Cardiac muscle cell (in vitro differentiated cells and primary cell): ENCODE data around the gene PPP1R1C. TPM values are rescaled to one million over a fixed set of nuclear protein-coding genes. Genes with fewer than 3 reads are reported as not detected.

ENCODE experiments used
- DNase-seq, 2 donors: peaks; one replicate each; pipeline versions ENCODE4 v3.0.0 to v3.0.0-alpha.2; 2010 to 2017; ENCODE audit warnings: low read depth in 1 of 2, low spot score in 1 of 2
- H3K27ac ChIP-seq: fragments of 200-600 bp; sonication (generic); 2 replicates; pipeline ENCODE4 v1.5.1; 2016
- H3K27me3 ChIP-seq: fragments of 200-600 bp; sonication (generic); 2 replicates; pipeline ENCODE4 v1.6.0; 2016; ENCODE audit warnings: control low read depth
- H3K36me3 ChIP-seq: fragments of 200-600 bp; sonication (generic); 2 replicates; pipeline ENCODE4 v1.5.1; 2016; ENCODE audit warnings: control low read depth
- H3K4me1 ChIP-seq: fragments of 200-600 bp; sonication (generic); 2 replicates; pipeline ENCODE4 v1.8.1; 2017; ENCODE audit warnings: low read depth, mild to moderate bottlenecking, mixed run types
- H3K4me3 ChIP-seq: fragments of 200-600 bp; sonication (generic); 2 replicates; pipeline ENCODE4 v1.5.1; 2016; ENCODE audit warnings: mild to moderate bottlenecking
- H3K9me3 ChIP-seq: fragments of 200-600 bp; sonication (generic); 2 replicates; pipeline ENCODE4 v1.5.1; 2017; ENCODE audit warnings: low read depth, mild to moderate bottlenecking, control low read depth
- polyA plus RNA-seq: library from polyadenylated mRNA; unstranded; fragments of >200 nt; fragmentation: Nextera tagmentation; extraction: Ambion mirVana; gene quantifications from 2 replicates; pipeline ENCODE4 v1.2.1, GENCODE V29; 2016
- total RNA-seq: library from RNA; depleted of rRNA; stranded (reverse); fragments of >200 nt; gene quantifications from 2 replicates; pipeline ENCODE4 v1.2.3, GENCODE V29; 2016
- TF ChIP-seq, protein P1 (sequence below): IDR thresholded peaks from 2 replicates; pipeline ENCODE4 v1.5.1; 2012; ENCODE audit warnings: low read depth, mild to moderate bottlenecking, low read length

PPP1R1C gene
- total and polyA plus RNA-seq, 2 experiments from 2014 or later = 8.6 to 12.1 TPM

DNA sequence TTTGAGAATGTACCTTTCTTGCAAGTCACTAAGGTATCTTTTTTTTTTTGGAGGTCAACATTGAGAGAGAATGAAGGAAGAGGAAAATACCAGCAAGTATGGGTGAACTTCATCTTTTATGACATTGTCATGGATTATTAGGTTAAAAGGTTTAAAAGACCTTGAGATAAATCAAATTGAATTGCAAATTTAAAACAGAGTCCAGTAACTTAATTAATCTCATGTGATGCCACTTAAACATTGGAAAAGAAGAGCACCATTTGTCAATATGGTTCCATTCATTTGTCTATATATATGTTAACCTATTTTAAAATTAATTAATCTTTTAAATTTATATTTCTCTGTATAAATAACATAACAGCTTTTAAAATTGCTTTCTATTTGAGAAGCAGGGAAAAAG lies 83.8 kb downstream of the PPP1R1C start:
- H3K4me3 ChIP-seq = no peak overlapping the region
- no peaks in the 10 kb centered on the region for H3K36me3 ChIP-seq
- H3K27ac ChIP-seq = no peak overlapping the region
- DNase-seq = no peak
- no peaks in the 10 kb centered on the region for H3K9me3 ChIP-seq
- H3K27me3 ChIP-seq = no peaks in the 10 kb centered on the region
- TF ChIP-seq, protein P1, sequence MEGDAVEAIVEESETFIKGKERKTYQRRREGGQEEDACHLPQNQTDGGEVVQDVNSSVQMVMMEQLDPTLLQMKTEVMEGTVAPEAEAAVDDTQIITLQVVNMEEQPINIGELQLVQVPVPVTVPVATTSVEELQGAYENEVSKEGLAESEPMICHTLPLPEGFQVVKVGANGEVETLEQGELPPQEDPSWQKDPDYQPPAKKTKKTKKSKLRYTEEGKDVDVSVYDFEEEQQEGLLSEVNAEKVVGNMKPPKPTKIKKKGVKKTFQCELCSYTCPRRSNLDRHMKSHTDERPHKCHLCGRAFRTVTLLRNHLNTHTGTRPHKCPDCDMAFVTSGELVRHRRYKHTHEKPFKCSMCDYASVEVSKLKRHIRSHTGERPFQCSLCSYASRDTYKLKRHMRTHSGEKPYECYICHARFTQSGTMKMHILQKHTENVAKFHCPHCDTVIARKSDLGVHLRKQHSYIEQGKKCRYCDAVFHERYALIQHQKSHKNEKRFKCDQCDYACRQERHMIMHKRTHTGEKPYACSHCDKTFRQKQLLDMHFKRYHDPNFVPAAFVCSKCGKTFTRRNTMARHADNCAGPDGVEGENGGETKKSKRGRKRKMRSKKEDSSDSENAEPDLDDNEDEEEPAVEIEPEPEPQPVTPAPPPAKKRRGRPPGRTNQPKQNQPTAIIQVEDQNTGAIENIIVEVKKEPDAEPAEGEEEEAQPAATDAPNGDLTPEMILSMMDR = no peak
- no peaks in the 10 kb centered on the region for H3K4me1 ChIP-seq

DNA sequence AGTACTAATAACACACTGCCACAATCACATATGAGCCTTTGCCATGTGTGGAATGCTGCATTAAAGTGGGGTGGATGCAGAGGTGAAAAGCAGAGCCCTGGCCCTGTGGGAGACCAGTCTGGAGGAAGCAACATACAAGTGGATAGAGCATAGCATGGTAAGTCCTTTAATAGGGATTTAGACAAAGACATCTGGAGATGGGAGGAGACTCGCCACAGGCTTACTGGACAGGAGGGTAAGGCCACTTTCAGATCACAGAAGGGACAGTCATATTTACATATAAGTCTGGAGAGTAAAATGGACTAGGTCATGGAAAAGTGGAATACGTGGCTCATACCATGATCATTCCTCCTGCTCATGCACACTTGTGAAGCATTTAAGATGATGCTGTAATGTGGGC lies 84.3 kb downstream of the PPP1R1C start:
- H3K27ac ChIP-seq = no peak overlapping the region
- H3K4me3 ChIP-seq = no peak overlapping the region
- no peaks in the 10 kb centered on the region for H3K36me3 ChIP-seq
- no peak for DNase-seq
- TF ChIP-seq, protein P1 = no peak
- H3K4me1 ChIP-seq = no peaks in the 10 kb centered on the region
- H3K27me3 ChIP-seq = no peaks in the 10 kb centered on the region
- H3K9me3 ChIP-seq = no peaks in the 10 kb centered on the region

GRCh38 chr2:182070736-182071135 lies 85.1 kb downstream of the PPP1R1C start:
- Histone ChIP-seq H3K9me3 (no peaks in the 10 kb centered on the region), H3K27ac (no peak overlapping the region), H3K4me3 (no peak overlapping the region), H3K4me1 (no peaks in the 10 kb centered on the region), H3K27me3 (no peaks in the 10 kb centered on the region), H3K36me3 (no peaks in the 10 kb centered on the region)
- no peak for DNase-seq
- TF ChIP-seq, protein P1 = no peak

- H3K4me1 ChIP-seq = no peaks in the 10 kb centered on the region
- TF ChIP-seq, protein P1 = no peak
- H3K4me3 ChIP-seq = no peak overlapping the region
- DNase-seq = no peak
- no peak overlapping the region for H3K27ac ChIP-seq
- no peaks in the 10 kb centered on the region for H3K9me3 ChIP-seq
- H3K27me3 ChIP-seq = no peaks in the 10 kb centered on the region
- no peaks in the 10 kb centered on the region for H3K36me3 ChIP-seq
Measured at GRCh38 chr2:182072861-182073260, 87.2 kb downstream of the PPP1R1C start.

- Histone ChIP-seq H3K27me3 (no peaks in the 10 kb centered on the region), H3K4me1 (no peaks in the 10 kb centered on the region), H3K27ac (no peak overlapping the region), H3K9me3 (no peaks in the 10 kb centered on the region), H3K36me3 (no peaks in the 10 kb centered on the region), H3K4me3 (no peak overlapping the region)
- no peak for DNase-seq
- TF ChIP-seq, protein P1 = no peak
Measured at GRCh38 chr2:182073613-182074012, 88.0 kb downstream of the PPP1R1C start.

GRCh38 chr2:182077023-182077422 lies 91.4 kb downstream of the PPP1R1C start:
- Histone ChIP-seq H3K4me1 (no peaks in the 10 kb centered on the region), H3K4me3 (no peak overlapping the region), H3K27ac (no peak overlapping the region), H3K9me3 (no peaks in the 10 kb centered on the region), H3K27me3 (no peaks in the 10 kb centered on the region), H3K36me3 (no peaks in the 10 kb centered on the region)
- TF ChIP-seq, protein P1 = no peak
- DNase-seq = no peak
